GM18508 (cell line): ENCODE measurements around the gene PLEKHJ1.

Experiments
- ATAC-seq: cut with Tn5 transposase; IDR thresholded peaks from one replicate; pipeline ENCODE4 v1.9.1; 2021; ENCODE audit warnings: moderate number of reproducible peaks; ENCODE audit not compliant: insufficient read depth, unreplicated experiment

Gene PLEKHJ1

GRCh38 chr19:2239771-2240770 lies 3.9 kb upstream of the PLEKHJ1 start:
- ATAC-seq, result no peak

GRCh38 chr19:2239173-2239572 lies 3.0 kb upstream of the PLEKHJ1 start:
- ATAC-seq, result no peak

GRCh38 chr19:2237869-2238153 lies 1.7 kb upstream of the PLEKHJ1 start:
- ATAC-seq, result no peak

GRCh38 chr19:2237051-2237868 lies 1.1 kb upstream of the PLEKHJ1 start:
- no peak for ATAC-seq

- ATAC-seq, result peak; percentile 3
These were observed 140 bp downstream of the PLEKHJ1 start for GRCh38 chr19:2236064-2236313.

GRCh38 chr19:2235381-2236063 lies 607 bp downstream of the PLEKHJ1 start:
- peak; percentile 2 for ATAC-seq

GRCh38 chr19:2234996-2235380 lies 1.1 kb downstream of the PLEKHJ1 start:
- no peak for ATAC-seq

GRCh38 chr19:2233601-2234280 lies 2.4 kb downstream of the PLEKHJ1 start:
- ATAC-seq, result no peak

GRCh38 chr19:2232286-2233151 lies 3.6 kb downstream of the PLEKHJ1 start:
- ATAC-seq, result no peak

GRCh38 chr19:2231621-2232221 lies 4.4 kb downstream of the PLEKHJ1 start:
- ATAC-seq, result no peak

GRCh38 chr19:2230807-2231533 lies 5.2 kb downstream of the PLEKHJ1 start:
- no peak for ATAC-seq

GRCh38 chr19:2230033-2230531 lies 6.0 kb downstream of the PLEKHJ1 start:
- ATAC-seq, result no peak

GRCh38 chr19:2229103-2230032 lies 6.8 kb downstream of the PLEKHJ1 start:
- no peak for ATAC-seq

- ATAC-seq, result no peak
These were observed 7.7 kb downstream of the PLEKHJ1 start for GRCh38 chr19:2228157-2229030.

GRCh38 chr19:2227415-2228156 lies 8.5 kb downstream of the PLEKHJ1 start:
- no peak for ATAC-seq
